SKM-1 (cell line): ENCODE measurements around the gene CHRM4.

Experiments used
- DNase-seq: peaks from one replicate; lab custom pipeline; 2025; ENCODE audit not compliant: unreplicated experiment; lab: John Stamatoyannopoulos, UW

Gene CHRM4

DNA sequence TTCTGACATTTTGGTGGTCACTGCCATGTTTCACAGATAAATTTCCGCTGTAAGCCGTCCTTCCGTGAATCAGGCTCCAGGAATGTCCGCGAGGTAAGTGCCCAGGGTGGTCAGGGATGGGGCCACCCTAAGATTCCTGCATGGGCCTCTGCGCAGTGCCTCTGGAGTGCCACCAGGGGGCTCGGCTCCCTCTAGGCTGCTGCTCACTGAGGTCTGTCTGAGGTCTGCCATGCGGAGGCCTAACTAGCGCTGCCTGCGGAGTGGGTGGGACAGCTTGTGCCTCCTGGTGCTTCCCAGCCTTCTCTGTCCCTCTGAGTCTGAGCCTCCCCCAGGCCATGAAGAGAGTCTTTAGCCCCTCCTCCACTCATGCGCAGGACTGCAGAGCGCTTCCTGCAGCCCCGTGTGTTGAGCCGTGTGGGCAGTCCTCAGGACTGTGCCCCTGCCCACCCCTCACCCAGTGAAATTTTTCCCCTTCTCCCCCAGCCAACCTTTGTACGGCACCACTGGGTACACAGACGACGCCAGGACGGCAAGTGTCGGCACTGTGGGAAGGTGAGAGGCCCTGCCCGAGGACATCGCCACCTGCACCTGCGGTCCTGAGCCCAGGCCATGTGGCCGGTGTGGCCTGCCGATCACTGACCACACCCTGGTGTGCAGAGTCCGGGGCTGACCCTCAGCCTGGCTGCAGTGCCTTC is 22.0 kb downstream of the CHRM4 start:
- DNase-seq = no peak

DNA sequence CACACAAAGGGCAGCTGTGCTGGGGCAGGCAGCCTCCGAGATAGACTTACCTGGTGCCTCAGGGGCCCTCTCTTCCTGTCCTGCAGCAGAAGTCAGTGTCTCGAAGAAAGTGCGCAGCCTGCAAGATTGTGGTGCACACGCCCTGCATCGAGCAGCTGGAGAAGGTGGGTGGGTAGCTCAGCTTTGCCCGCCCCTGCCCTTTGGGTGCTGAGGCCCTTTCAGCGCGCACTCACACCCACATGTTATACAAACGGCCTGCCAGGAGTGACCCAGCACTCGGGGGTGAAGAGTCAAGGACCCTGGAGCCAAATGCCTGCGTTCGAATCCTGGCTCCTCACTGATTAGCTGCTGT is 23.7 kb downstream of the CHRM4 start:
- DNase-seq = no peak

DNA sequence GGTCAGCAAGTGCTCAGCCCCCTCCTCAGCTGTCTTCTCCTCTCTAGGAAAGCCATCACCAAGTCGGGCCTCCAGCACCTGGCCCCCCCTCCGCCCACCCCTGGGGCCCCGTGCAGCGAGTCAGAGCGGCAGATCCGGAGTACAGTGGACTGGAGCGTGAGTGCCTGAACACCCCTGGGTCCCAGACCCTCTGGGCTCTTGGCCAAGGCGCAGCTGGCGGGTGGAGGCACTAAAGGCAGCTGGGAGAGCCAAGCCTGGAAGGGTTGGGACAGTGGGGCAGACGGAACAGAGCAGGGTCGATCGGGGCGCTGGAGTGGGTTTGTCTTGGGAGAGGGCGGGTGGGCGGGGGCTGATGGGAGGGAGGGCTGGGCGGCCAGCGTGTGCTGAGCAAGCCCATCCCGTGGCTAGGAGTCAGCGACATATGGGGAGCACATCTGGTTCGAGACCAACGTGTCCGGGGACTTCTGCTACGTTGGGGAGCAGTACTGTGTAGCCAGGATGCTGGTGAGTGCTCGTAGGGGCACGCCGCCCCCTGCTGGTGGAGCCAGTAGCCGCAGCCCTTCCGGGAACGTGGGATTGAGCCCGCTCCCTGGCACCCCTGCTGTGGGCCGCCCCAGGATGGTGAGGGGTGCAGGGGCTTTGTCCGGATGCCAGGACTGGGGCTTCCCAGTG is 24.2 kb downstream of the CHRM4 start:
- no peak for DNase-seq

DNA sequence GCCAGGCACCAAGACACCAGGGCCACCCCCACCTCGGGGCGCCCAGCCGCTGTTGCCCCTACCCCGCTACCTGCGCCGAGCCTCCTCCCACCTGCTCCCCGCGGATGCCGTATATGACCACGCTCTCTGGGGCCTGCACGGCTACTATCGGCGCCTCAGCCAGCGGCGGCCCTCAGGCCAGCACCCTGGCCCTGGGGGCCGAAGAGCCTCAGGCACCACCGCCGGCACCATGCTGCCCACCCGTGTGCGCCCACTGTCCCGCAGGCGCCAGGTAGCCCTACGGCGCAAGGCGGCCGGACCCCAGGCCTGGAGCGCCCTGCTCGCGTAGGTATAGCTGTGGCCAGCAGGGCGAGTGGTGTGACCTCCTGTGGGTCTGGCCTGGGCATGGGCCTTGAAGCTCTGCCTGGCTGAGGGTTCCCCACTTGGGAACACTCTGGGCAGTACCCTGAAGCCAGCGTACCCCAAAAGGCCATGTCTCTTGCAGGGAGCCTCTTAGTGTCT is 24.9 kb downstream of the CHRM4 start:
- no peak for DNase-seq

DNA sequence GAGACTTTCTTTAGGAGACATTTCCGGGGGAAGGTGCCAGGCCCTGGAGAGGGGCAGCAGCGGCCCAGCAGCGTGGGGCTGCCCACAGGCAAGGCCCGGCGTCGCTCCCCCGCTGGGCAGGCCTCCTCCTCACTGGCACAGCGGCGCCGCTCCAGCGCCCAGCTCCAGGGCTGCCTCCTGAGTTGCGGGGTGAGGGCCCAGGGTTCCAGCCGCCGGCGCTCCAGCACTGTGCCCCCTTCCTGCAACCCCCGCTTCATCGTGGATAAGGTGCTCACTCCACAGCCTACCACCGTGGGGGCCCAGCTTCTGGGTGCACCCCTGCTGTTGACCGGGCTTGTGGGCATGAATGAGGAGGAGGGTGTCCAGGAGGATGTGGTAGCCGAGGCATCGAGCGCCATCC is 25.3 kb downstream of the CHRM4 start:
- no peak for DNase-seq

- no peak for DNase-seq
Measured at GRCh38 chr11:46364791-46365190, 26.8 kb downstream of the CHRM4 start.

DNA sequence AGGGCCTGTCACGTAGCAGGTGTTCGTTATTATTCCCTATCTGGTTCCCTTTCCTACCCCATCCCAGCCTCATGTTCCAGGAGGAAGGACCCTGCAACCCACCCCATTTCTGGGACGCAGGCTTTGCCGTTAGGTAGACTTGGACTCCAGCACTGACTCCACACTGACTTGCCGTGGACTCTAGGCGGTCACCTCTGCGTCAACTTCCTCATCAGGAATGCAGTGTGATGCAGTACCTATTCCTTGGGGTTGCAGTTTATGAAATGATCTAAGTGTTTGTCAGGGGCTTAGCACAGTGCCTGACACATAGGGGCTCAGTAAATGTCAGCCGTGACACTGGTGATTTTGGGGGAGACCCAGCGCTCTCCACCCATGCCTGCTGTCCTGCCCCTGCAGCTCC is 27.5 kb downstream of the CHRM4 start:
- DNase-seq = no peak

DNA sequence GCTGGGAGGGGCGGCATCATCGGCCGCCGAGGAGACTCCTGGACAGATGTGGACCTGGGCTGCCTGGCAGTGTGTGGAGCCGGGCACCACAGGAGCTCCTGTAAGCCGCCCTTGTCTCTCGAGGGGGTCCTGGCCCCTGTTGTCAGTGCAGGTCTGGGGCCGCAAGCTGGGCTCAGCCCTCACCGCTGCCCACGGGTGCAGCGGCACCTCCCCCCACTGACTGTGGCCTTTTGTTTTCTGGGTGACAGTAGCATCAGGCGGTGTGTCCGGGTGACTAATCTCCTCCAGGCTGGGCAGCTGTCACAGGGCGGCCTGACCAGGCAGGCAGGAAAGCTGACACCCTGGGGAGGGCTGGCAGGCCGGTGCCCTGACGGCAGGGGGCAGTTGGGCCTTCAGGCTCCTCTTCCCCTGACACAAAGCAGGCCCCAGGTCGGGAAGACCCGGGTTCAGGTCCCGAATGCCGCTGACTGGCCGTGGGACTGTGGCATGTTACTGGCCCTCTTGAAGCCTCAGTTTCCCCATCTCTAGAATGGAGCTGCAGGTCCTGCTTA is 28.0 kb downstream of the CHRM4 start:
- DNase-seq = no peak

- DNase-seq = no peak
Measured at GRCh38 chr11:46363031-46363407, 28.6 kb downstream of the CHRM4 start.

DNA sequence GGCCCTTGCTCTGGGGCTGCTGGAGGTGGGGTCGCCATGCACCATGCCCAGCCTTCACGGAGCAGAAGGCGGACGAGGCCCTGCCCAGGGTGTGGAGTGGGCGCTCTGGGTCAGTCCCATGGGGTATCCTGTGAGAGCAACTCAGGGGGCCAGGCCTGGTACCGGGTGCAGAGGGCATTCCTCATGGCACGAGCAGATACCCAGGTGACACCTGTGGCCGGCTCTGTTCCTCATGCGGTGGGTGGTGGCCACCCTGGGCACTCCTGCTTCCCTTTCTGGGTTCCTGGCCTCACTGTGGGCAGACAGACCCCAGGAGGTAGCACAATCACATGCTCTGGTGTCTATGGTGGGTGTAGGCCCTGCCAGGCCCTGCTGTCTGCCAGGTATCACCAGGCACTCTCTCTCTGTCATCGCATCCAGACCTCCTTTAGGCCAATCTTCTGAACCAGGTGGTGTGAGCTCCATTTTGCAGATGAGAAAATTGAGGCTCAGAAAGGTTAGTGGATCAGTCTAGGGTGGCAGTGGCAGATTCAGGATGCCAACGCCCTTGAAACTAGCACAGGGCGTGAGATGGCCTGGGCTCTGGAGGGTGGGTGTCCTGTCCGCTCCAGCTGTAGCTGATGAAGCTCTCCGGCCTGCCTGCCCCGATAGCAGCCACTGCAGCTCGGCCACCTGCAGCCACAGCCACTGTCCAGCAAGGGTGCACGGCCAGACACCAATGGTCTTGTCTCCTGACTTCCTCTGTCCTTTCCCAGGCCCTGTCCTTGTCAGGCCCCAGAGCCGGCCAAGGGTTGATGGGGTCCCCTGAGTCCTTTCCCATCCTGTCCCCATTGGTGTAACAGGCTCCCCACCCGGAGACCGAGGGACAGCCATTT is 29.2 kb downstream of the CHRM4 start:
- DNase-seq = no peak

- peak; percentile 76 for DNase-seq
Measured at GRCh38 chr11:46361283-46362155, 30.1 kb downstream of the CHRM4 start.

GRCh38 chr11:46360878-46361277 is 30.7 kb downstream of the CHRM4 start:
- DNase-seq = no peak

- no peak for DNase-seq
Measured at GRCh38 chr11:46359953-46360352, 31.6 kb downstream of the CHRM4 start.

DNA sequence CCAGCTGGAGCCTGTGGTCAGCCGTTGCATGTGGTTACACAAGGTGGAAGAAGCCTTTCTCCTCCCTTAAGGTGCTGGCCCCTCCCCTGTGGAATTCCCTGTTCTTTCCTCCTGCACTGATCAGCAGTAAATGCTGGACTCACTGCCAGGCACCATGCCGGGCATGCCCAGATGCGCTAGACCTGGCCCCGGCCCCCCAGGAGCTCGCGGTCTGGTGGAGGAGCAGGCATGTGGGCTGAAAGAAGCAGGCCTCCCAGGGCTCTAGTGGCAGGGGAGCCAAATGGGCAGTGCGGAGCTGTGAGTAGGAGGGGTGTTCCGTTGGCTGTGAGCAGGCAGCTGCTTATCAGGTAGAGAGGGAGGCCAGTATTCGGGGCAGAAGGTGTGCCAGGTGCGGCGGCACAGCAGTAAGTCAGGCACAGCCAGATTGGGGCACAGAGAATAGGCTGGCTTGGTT is 34.1 kb downstream of the CHRM4 start:
- no peak for DNase-seq

DNA sequence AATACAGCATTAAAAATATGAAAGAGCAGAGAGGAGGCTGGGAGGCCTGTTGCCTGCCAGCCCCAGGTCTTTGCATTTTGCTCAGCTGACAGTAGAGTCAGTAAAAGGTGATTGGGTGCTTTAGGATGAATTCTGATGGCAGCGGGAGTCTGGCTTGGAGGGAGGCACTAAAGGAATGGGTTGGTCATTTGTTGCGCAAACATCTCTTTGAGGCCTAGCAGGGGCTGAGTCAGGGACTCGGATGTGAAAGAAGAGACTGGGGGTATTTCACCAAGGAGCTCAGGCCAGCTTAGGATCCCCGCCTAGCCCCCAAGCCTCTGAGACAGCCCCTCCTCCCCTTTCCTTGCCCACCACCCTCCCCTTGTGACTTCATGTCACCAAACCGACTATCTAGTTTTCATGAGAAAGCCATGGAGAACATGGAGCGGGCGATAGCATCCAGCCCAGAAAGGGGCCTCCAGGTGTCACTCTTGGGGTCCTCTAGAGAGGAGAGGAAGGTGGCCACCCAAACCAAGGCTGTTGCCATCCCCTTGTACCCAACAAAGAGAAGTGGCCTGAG is 34.6 kb downstream of the CHRM4 start:
- DNase-seq = peak; percentile 73

GRCh38 chr11:46353698-46354097 is 37.9 kb downstream of the CHRM4 start:
- DNase-seq = no peak

DNA sequence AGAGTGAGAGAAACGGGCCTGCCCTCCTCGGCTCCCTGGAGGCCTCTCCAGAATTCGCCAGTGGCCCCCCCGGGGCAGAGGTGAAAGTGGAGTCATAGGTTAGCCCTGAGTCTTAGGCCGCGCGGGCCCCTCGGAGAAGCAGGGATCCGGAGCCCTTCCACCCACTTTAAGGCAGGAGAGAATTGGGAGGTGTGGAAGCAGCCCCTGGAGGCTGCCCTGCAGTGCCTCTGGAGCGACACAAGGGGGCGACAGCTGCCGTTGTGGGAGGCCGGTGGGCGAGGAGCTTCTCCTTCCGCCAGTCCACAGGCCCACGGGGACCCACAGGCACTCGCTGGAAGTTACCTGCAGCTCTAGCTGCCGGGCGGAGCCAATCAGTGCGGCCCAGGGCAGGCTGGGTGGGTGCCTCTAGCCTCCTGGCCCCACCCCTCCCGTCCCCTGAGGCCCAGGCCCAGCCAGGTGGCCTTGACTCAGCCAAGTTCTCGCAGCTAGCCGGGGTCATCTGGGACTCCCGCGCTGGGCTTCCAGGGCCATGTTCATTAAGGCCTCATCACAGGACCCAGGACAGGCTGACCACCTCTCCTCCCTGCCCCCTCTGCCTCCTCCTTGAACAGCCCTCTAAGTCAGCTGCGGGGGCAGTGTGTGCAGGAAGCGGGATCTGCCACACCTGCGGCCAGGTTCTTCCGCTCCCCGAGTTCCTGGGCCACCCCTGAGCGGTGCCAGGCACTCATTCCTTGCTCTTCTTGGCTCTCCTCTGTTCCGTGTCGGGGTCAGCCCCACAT is 39.3 kb downstream of the CHRM4 start:
- DNase-seq = no peak

GRCh38 chr11:46351606-46352005 is 40.0 kb downstream of the CHRM4 start:
- DNase-seq = no peak

GRCh38 chr11:46351148-46351547 is 40.4 kb downstream of the CHRM4 start:
- DNase-seq = no peak
